GM21529 (cell line): ENCODE data around the gene GSK3A.

Source experiments
- ATAC-seq: cut with Tn5 transposase; IDR thresholded peaks from one replicate; pipeline ENCODE4 v1.9.1; 2021; ENCODE audit not compliant: unreplicated experiment

Gene GSK3A

GRCh38 chr19:42201489-42202289 lies 40.7 kb downstream of the GSK3A start:
- peak; percentile 34 for ATAC-seq

GRCh38 chr19:42200116-42200715 lies 42.2 kb downstream of the GSK3A start:
- no peak for ATAC-seq

DNA sequence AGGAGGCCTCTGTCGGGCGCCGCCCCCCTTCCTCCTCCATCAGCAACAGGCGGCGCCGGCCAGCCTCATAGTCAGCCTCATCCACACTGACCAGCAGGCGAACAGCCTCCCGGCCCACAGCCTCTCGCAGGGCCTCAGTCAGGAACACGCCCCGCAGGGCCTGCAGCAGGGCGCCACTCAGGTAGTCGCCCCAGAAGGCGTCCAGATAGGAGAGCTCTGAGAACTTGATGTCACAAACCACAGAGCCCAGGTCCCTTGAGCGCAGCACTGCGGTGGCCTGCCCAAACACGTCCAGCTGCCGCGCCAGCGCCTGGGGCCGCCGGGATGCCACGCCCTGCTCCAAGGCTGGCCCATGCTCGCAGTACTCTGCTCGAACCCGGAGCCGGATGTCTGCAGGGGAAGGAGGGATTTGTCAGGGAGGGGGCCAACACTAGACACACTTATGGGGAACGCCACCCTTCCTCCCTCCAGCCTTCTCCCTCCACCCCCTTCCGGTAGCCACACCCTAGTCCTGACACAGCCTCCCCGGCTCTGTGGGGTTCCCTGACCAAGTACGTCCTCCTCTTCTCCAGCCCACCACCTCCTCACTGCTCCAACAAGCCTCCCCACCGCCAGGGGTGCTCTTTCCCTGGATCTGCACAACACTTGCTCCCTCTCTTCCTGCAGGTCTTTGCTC lies 42.8 kb downstream of the GSK3A start:
- ATAC-seq = peak; percentile 43

GRCh38 chr19:42198676-42199439 lies 43.5 kb downstream of the GSK3A start:
- ATAC-seq = peak; percentile 42

DNA sequence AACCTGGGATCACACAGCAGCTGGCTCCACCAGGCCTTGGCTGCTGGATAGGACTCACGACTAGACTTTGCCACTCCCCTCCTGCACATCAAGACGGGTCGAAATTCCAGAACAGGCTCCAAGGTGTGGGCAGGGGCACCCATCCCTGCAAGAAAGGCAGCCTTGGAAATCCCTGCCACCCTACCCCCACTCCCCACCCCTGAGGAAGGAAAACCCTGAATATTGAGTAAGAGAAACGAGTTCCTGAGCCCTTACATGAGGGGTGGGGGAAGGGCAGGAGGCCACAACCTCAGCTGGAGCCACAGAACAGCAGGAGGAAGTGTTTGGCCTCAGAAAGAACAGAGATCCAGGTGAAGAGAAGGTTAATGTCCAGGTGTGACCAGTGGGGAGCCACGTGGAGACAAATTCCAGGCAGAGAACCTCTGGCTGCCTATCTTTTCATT lies 45.0 kb downstream of the GSK3A start:
- no peak for ATAC-seq

- no peak for ATAC-seq
Observed at GRCh38 chr19:42196011-42197001, 46.1 kb downstream of the GSK3A start.

- ATAC-seq = no peak
Observed at GRCh38 chr19:42193706-42194105, 48.7 kb downstream of the GSK3A start.

DNA sequence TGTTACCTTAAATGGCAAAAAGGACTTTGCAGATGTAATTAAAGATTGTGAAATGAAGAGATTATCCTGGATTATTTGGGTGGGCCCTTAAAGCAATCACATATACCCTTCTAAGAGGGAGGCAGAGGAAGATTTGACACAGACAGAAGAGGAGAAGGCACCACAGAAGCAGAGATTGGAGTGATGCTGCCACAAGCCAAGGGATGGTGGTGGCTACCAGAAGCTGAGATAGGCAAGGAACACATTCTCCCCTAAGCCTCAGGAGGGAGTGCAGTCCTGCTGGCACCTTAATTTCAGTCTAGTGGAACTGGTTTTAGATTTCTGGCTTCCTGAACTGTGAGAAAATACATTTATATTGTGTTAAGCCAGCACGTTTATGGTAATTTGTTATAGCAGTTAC lies 49.1 kb downstream of the GSK3A start:
- no peak for ATAC-seq

DNA sequence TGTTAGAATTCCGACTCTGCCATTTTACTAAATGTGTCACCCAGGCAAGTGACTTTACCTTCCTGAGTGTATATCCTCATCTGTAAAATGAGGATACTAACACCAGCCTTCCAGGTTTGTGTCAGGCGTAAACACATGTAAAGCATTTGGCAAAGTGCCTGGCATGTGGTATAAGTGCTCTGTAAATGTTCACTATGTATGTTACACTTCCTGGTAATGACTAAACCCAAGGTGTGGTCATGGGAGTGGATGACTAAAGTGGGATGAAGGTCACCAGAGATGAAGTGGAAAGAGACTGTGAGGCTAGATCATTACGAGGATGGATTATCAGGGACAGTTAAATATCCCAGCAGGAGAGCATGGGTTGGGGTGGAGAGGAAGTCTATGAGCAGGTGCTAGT lies 50.5 kb downstream of the GSK3A start:
- no peak for ATAC-seq

DNA sequence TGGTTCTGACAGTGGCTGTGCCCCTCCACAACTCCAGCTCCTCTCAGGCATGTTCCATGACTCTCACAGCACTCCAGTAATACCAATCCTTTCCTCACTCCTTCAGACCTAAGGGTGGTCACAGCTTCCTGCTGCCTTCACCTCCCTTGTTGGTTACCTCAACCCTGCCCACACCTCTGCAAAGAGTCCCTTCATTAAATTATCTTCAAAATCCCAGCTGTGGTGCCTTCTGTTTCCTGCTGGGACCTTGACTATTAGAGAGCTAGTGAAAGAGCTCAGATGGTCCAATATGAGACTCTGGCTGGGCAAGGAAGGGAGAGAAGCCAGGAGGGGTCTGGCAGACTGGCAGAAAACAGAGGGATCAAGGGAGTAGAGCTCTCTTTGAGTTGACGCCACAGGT lies 51.1 kb downstream of the GSK3A start:
- no peak for ATAC-seq

DNA sequence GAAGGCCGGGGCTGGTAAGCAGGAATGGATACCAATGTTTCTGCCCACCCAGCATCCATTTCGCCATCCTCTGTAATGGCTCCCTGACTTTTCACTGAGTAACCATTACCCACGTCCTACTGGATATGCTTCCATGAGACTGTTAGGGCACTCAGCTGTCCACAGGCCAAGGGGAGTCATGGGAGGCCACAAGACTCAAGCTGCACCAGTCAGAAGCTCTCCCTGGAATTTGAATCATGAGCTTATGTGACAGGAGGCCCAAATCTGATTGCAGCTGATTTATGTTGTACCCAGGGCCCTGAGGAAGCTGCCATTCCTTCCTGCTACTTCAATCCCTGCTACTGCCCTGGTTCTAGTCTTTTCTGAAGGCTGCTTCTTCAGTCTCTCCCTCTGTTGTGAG lies 53.3 kb downstream of the GSK3A start:
- no peak for ATAC-seq

- ATAC-seq = no peak
Observed at GRCh38 chr19:42188665-42189064, 53.7 kb downstream of the GSK3A start.

DNA sequence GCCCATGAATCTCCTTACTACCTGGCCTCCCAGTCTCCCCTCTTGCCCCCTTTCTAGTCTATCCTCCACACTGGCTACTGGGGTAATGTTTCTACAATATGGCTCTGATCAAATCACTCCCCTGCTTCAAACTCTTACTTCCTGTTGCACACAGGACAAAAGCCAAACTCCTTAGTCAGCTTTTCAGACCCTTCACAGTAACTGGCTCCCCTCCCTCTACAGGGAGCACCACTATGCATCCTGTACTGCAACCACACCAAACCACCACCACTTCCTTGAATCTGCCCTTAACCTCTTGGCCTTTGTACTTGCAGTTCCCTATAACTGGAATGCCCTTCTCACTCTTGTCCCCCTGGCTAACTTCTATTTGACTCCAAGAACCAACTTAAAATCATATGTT lies 57.1 kb downstream of the GSK3A start:
- no peak for ATAC-seq

DNA sequence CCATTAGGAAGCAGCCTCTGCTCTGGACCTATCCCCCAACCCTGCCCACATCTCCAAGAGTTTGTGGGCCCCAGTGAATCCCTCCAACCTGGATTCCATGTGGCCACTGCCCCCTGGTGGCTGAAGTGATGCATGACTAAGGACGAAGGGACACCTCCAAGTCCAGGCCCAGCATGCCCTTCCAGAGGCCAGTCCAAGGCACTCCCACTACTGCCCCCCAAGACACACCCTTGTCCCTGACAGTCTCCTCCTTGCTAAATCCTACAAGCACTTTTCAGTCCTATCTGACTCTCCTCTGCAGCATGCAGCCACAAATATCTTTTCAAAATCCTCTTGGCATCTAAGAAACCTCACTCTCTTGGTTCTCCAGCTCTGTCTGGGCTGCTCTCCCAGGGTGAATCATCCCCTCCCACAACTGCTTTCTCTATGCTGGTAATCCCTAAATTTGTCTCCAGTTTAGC lies 58.0 kb downstream of the GSK3A start:
- no peak for ATAC-seq
